HCT116 (cell line): ENCODE measurements around the gene DGKG. TPM values are rescaled to one million over a fixed set of nuclear protein-coding genes. Genes with fewer than 3 reads are reported as not detected.

Source experiments
- ATAC-seq: fragments of 200-7000 bp; cut with Tn5 transposase; 2 replicates; pipeline ENCODE4 v1.9.1; 2020; ENCODE audit warnings: mild to moderate bottlenecking, moderate library complexity
- BruUV-seq: library from RNA; stranded (reverse); fragments of 400-500 nt; replicated peaks from 2 replicates; lab custom pipeline; 2021; lab: Mats Ljungman, UMichigan
- CTCF ChIA-PET: fragments of 300-600 bp; sonication (Branson Sonifier 250); formaldehyde crosslinking; loops from one replicate; lab custom pipeline; 2021; ENCODE audit warnings: antibody characterized with exemption; lab: Charles Lee
- POLR2A ChIA-PET: fragments of 300-600, 350-600 bp; sonication (Branson Sonifier 250); formaldehyde crosslinking; loops from one replicate; lab custom pipeline; 2021; ENCODE audit warnings: antibody characterized with exemption; lab: Charles Lee
- RAD21 ChIA-PET, 2 experiments: fragments of 300-600 bp; sonication (Branson Sonifier 250); formaldehyde crosslinking; loops; one replicate each; lab custom pipeline; 2023; ENCODE audit warnings: low total read pairs in 2 of 2; ENCODE audit not compliant: uncharacterized antibody in 2 of 2, unreplicated experiment in 2 of 2, low non-redundant PET in 1 of 2; lab: Charles Lee
- DNase-seq: peaks from one replicate; pipeline ENCODE4 v3.0.0-alpha.2; 2010; ENCODE audit warnings: low read depth, low spot score
- H2AFZ ChIP-seq: fragments of 200-600 bp; shearing (Covaris generic), sonication (generic); 2 replicates; pipeline ENCODE4 v1.6.1; 2017; ENCODE audit warnings: low read depth, mixed run types, mixed read lengths, antibody characterized with exemption, low read length; ENCODE audit not compliant: poor library complexity, severe bottlenecking
- H3K27ac ChIP-seq: 2 replicates; pipeline ENCODE4 v1.5.1; 2012; ENCODE audit warnings: low read depth, low read length
- H3K27me3 ChIP-seq: fragments of 200-600 bp; sonication (generic); 2 replicates; pipeline ENCODE4 v1.6.1; 2016; ENCODE audit warnings: mixed run types, low read length, mixed read lengths; ENCODE audit not compliant: insufficient read depth
- H3K36me3 ChIP-seq, 2 experiments: fragments of 200-500 bp in 1 of 2; fragments of 200-600 bp in 1 of 2; sonication (Bioruptor generic) in 1 of 2; sonication (generic) in 1 of 2; 2 replicates each; pipeline versions ENCODE4 v1.5.1 to v1.6.1; 2014 to 2016; ENCODE audit warnings: low read length in 2 of 2, inconsistent platforms in 1 of 2, mixed read lengths in 1 of 2, mixed run types in 1 of 2; ENCODE audit not compliant: insufficient read depth in 2 of 2, control insufficient read depth in 1 of 2
- H3K4me1 ChIP-seq, 2 experiments: fragments of 200-600 bp in 1 of 2; sonication (generic) in 1 of 2; 2 replicates each; pipeline versions ENCODE4 v1.5.1 to v1.6.1; 2012 to 2017; ENCODE audit warnings: low read length in 2 of 2, inconsistent platforms in 1 of 2, mild to moderate bottlenecking in 1 of 2, mixed read lengths in 1 of 2, mixed run types in 1 of 2, moderate library complexity in 1 of 2; ENCODE audit not compliant: insufficient read depth in 2 of 2, control insufficient read depth in 1 of 2
- H3K4me2 ChIP-seq: fragments of 200-600 bp; sonication (generic); 2 replicates; pipeline ENCODE4 v1.6.1; 2017; ENCODE audit warnings: mixed run types, low read length, mixed read lengths
- H3K4me3 ChIP-seq, 2 experiments: fragments of 200-600 bp in 1 of 2; sonication (generic) in 1 of 2; replicated peaks in 1 of 2; 2 replicates each; pipeline ENCODE4 v1.5.1; 2011 to 2016; ENCODE audit warnings: low read length in 2 of 2, control low read depth in 1 of 2, low read depth in 1 of 2, mild to moderate bottlenecking in 1 of 2, mixed read lengths in 1 of 2, mixed run types in 1 of 2
- H3K79me2 ChIP-seq: fragments of 200-600 bp; sonication (generic); 2 replicates; pipeline ENCODE4 v1.6.1; 2017; ENCODE audit warnings: mild to moderate bottlenecking, mixed run types, low read length, moderate library complexity, mixed read lengths; ENCODE audit not compliant: insufficient read depth
- H3K9ac ChIP-seq: fragments of 200-600 bp; sonication (generic); 2 replicates; pipeline ENCODE4 v1.6.1; 2016; ENCODE audit warnings: low read length, mixed read lengths
- H3K9me2 ChIP-seq: fragments of 200-600 bp; sonication (generic), shearing (Covaris generic); 2 replicates; pipeline ENCODE4 v1.6.1; 2017; ENCODE audit warnings: mixed run types, mild to moderate bottlenecking, moderate library complexity; ENCODE audit not compliant: insufficient read depth
- H3K9me3 ChIP-seq, 2 experiments: fragments of 200-500 bp in 1 of 2; fragments of 200-600 bp in 1 of 2; sonication (Bioruptor generic) in 1 of 2; sonication (generic) in 1 of 2; 2 replicates each; pipeline ENCODE4 v1.6.1; 2014 to 2017; ENCODE audit warnings: low read length in 2 of 2, mixed read lengths in 2 of 2, inconsistent platforms in 1 of 2, low read depth in 1 of 2, mild to moderate bottlenecking in 1 of 2, mixed run types in 1 of 2, moderate library complexity in 1 of 2; ENCODE audit not compliant: control insufficient read depth in 1 of 2, insufficient read depth in 1 of 2
- H4K20me1 ChIP-seq: fragments of 200-600 bp; sonication (generic), shearing (Covaris generic); 2 replicates; pipeline ENCODE4 v1.6.1; 2017; ENCODE audit warnings: mixed run types, mild to moderate bottlenecking, moderate library complexity; ENCODE audit not compliant: insufficient read depth
- CBX3 ChIP-seq: IDR thresholded peaks from 2 replicates; pipeline ENCODE4 v1.6.1; 2012; ENCODE audit warnings: low read depth
- EGR1 ChIP-seq: IDR thresholded peaks from 2 replicates; pipeline ENCODE4 v1.6.1; 2012; ENCODE audit warnings: low read depth
- ELF1 ChIP-seq: IDR thresholded peaks from 2 replicates; pipeline ENCODE4 v1.6.1; 2012; ENCODE audit warnings: low read depth, borderline replicate concordance
- EZH2 ChIP-seq: fragments of 200-600 bp; sonication (generic); IDR thresholded peaks from 2 replicates; pipeline ENCODE4 v1.6.1; 2017; ENCODE audit warnings: antibody characterized with exemption, mixed run types
- EZH2phosphoT487 ChIP-seq: fragments of 200-600 bp; IDR thresholded peaks from 2 replicates; pipeline ENCODE4 v1.6.1; 2018; ENCODE audit warnings: antibody characterized with exemption, borderline replicate concordance
- JUND ChIP-seq: IDR thresholded peaks from 2 replicates; pipeline ENCODE4 v1.6.1; 2012
- MAX ChIP-seq: IDR thresholded peaks from 2 replicates; pipeline ENCODE4 v1.6.1; 2012
- POLR2A ChIP-seq: IDR thresholded peaks from 2 replicates; pipeline ENCODE4 v1.7.0; 2011; ENCODE audit warnings: borderline replicate concordance; ENCODE audit not compliant: insufficient read depth, insufficient read length; ENCODE audit errors: extremely low read depth
- POLR2AphosphoS5 ChIP-seq: IDR thresholded peaks from 2 replicates; pipeline ENCODE4 v1.6.1; 2011; ENCODE audit warnings: mild to moderate bottlenecking, low read depth, low read length, moderate library complexity
- REST ChIP-seq: IDR thresholded peaks from 2 replicates; pipeline ENCODE4 v1.6.1; 2012; ENCODE audit warnings: low read depth
- SP1 ChIP-seq: IDR thresholded peaks from 2 replicates; pipeline ENCODE4 v1.6.1; 2012; ENCODE audit warnings: low read depth
- TCF7L2 ChIP-seq: IDR thresholded peaks from 2 replicates; pipeline ENCODE4 v1.7.0; 2011; ENCODE audit warnings: borderline replicate concordance, inconsistent platforms; ENCODE audit not compliant: insufficient read depth, insufficient read length; ENCODE audit errors: extremely low read depth
- YY1 ChIP-seq: IDR thresholded peaks from 2 replicates; pipeline ENCODE4 v1.6.1; 2011; ENCODE audit warnings: low read length, low read depth, moderate library complexity, mild to moderate bottlenecking; ENCODE audit not compliant: insufficient replicate concordance; ENCODE audit errors: extremely low read depth
- ZFX ChIP-seq: fragments of 450-650 bp; IDR thresholded peaks from 2 replicates; pipeline ENCODE4 v1.6.1; 2017
- intact Hi-C: fragments of 100-400 bp; cut with micrococcal nuclease; formaldehyde crosslinking; loops from 2 replicates; pipeline ENCODE4 v1.10.0; 2022
- total RNA-seq: library from RNA; stranded (reverse); gene quantifications from one replicate; pipeline ENCODE4 v1.2.1, GENCODE V29; 2021; ENCODE audit not compliant: unreplicated experiment

Gene DGKG
- total RNA-seq, 1 experiment from 2014 or later, result 4.8 TPM

GRCh38 chr3:186270701-186271100, 91.3 kb downstream of the DGKG start:
- BruUV-seq, result no TSS peak
- no peak for ATAC-seq
- CTCF ChIA-PET, result interaction anchor here (1.7 kb wide), 1 partner anchor 11 kb away, joined by 6 read pairs; no protein-coding TSS in a partner anchor

More at GRCh38 chr3:186270701-186271100, 91.3 kb downstream of the DGKG start:
- TF ChIP-seq POLR2AphosphoS5 (no peak), ELF1 (no peak), EGR1 (no peak), JUND (no peak), CBX3 (no peak), POLR2A (no peak), EZH2 (no peak), ZFX (no peak), REST (no peak), EZH2phosphoT487 (no peak), MAX (no peak), YY1 (no peak), SP1 (no peak), TCF7L2 (no peak)
- TF ChIP-seq, all 23 proteins: peak for 0
- Histone ChIP-seq H3K4me1 (no peaks in the 10 kb centered on the region), H3K36me3 (no peaks in the 10 kb centered on the region), H3K9me2 (no peaks in the 10 kb centered on the region), H3K9ac (no peak overlapping the region), H3K9me3 (no peaks in the 10 kb centered on the region), H4K20me1 (no peaks in the 10 kb centered on the region), H3K4me3 (no peak overlapping the region), H3K4me2 (no peak overlapping the region), H3K27ac (no peak overlapping the region), H3K79me2 (no peaks in the 10 kb centered on the region), H2AFZ (no peak overlapping the region), H3K27me3 (no peaks in the 10 kb centered on the region)
- intact Hi-C loops, result no loop called here
- DNase-seq, result no peak
- ChIA-PET RAD21 (no interaction called here), POLR2A (no interaction called here)
